Activated CD8-positive, alpha-beta T cell treated with anti-CD3 and anti-CD28 coated beads for 36 hours (primary cell): ENCODE measurements around the gene SPART. TPM values are rescaled to one million over a fixed set of nuclear protein-coding genes. Genes with fewer than 3 reads are reported as not detected.
A peak's percentile ranks its signal among the peaks of the same experiment; 100 is the strongest.

Experiments
- ATAC-seq: fragments of 200-7000 bp; cut with Tn5 transposase; one replicate; pipeline ENCODE4 v1.10.0; 2021; ENCODE audit warnings: mild to moderate bottlenecking, moderate library complexity
- CTCF ChIA-PET: fragments of 350-600 bp; sonication (Branson Sonifier 250); formaldehyde crosslinking; loops from one replicate; lab custom pipeline; 2021; ENCODE audit warnings: antibody characterized with exemption; lab: Charles Lee
- POLR2A ChIA-PET: fragments of 350-600 bp; sonication (Branson Sonifier 250); formaldehyde crosslinking; loops from one replicate; lab custom pipeline; 2021; ENCODE audit warnings: antibody characterized with exemption; lab: Charles Lee
- DNase-seq: peaks from one replicate; pipeline ENCODE4 v3.0.0-alpha.2; 2020
- H3K27ac Mint-ChIP-seq: one replicate; pipeline ENCODE4 v1.8.0; 2021; ENCODE audit warnings: mild to moderate bottlenecking, mixed read lengths
- H3K27me3 Mint-ChIP-seq: one replicate; pipeline ENCODE4 v1.8.0; 2021; ENCODE audit warnings: mixed read lengths
- H3K36me3 Mint-ChIP-seq: one replicate; pipeline ENCODE4 v1.8.0; 2021; ENCODE audit warnings: low read depth, mixed read lengths
- H3K4me1 Mint-ChIP-seq: one replicate; pipeline ENCODE4 v1.8.0; 2021; ENCODE audit warnings: low read depth, mixed read lengths
- H3K4me3 Mint-ChIP-seq: one replicate; pipeline ENCODE4 v1.8.0; 2021; ENCODE audit warnings: mild to moderate bottlenecking, moderate library complexity, mixed read lengths
- H3K9me3 Mint-ChIP-seq: one replicate; pipeline ENCODE4 v1.8.0; 2021; ENCODE audit warnings: mixed read lengths
- CTCF ChIP-seq: fragments of 200-600 bp; IDR thresholded peaks from one replicate; pipeline ENCODE4 v1.8.0; 2022; ENCODE audit warnings: antibody characterized with exemption, mild to moderate bottlenecking
- intact Hi-C: fragments of 100-400 bp; cut with micrococcal nuclease; formaldehyde crosslinking; loops from one replicate; pipeline ENCODE4 v1.10.0; 2022
- total RNA-seq, 2 experiments: library from RNA; stranded (reverse); gene quantifications; one replicate each; pipeline ENCODE4 v1.2.3, GENCODE V29; 2021

SPART gene
- total RNA-seq, 2 experiments from 2014 or later: 16.0 to 16.4 TPM

- DNase-seq (no peak), ATAC-seq (no peak)
- no peaks in the 10 kb centered on the region for H3K36me3 Mint-ChIP-seq
- no peak overlapping the region for H3K4me3 Mint-ChIP-seq
- POLR2A ChIA-PET: no interaction called here
- H3K27ac Mint-ChIP-seq: no peak overlapping the region
- no peaks in the 10 kb centered on the region for H3K9me3 Mint-ChIP-seq
- no peak for TF ChIP-seq CTCF
- CTCF ChIA-PET: no interaction called here
- no peaks in the 10 kb centered on the region for H3K4me1 Mint-ChIP-seq
- no peaks in the 10 kb centered on the region for H3K27me3 Mint-ChIP-seq
- intact Hi-C loops: no loop called here
Observed at GRCh38 chr13:36366031-36366430, 19.8 kb upstream of the SPART start.

- TF ChIP-seq CTCF: no peak
- ChIA-PET POLR2A (no interaction called here), CTCF (interaction anchor here (0.8 to 1.1 kb wide), 2 partner anchors 14 to 373 kb away, joined by 3 to 4 read pairs; no protein-coding TSS in a partner anchor)
- no peak overlapping the region for H3K4me3 Mint-ChIP-seq
- no peak for ATAC-seq
- no peaks in the 10 kb centered on the region for H3K4me1 Mint-ChIP-seq
- H3K36me3 Mint-ChIP-seq: no peaks in the 10 kb centered on the region
- no peaks in the 10 kb centered on the region for H3K9me3 Mint-ChIP-seq
- peaks cover 1% of the 10 kb centered on the region for H3K27me3 Mint-ChIP-seq
- intact Hi-C loops: no loop called here
- no peak for DNase-seq
- H3K27ac Mint-ChIP-seq: no peak overlapping the region
Observed at GRCh38 chr13:36363366-36363863, 17.2 kb upstream of the SPART start.

DNA sequence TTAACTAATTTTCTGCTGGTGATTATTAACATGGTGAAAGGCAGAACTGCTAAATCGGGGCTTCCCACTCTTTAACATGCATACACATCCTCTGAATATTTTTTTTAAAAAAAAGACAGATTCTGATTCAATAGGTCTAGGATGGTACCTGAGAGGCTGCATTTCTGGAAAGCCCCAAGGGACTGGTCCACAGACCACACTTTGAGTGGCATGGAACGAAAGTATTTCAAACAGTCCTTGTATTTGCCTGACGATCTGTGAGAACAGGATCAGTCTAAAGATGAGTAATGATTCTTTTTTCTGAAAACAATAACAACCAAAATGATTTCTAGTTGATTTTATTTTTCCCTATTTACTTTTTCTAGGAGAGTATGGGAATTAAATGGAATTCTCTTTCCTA, 16.7 kb upstream of the SPART start:
- no peaks in the 10 kb centered on the region for H3K36me3 Mint-ChIP-seq
- CTCF ChIA-PET: interaction anchor here (1.1 kb wide), 1 partner anchor 14 kb away, joined by 3 read pairs; no protein-coding TSS in a partner anchor
- intact Hi-C loops: no loop called here
- H3K27me3 Mint-ChIP-seq: peaks cover 1% of the 10 kb centered on the region
- H3K9me3 Mint-ChIP-seq: no peaks in the 10 kb centered on the region
- no peak for ATAC-seq
- no peak overlapping the region for H3K4me3 Mint-ChIP-seq
- no peak for TF ChIP-seq CTCF
- H3K4me1 Mint-ChIP-seq: no peaks in the 10 kb centered on the region
- H3K27ac Mint-ChIP-seq: no peak overlapping the region
- POLR2A ChIA-PET: no interaction called here
- no peak for DNase-seq

DNA sequence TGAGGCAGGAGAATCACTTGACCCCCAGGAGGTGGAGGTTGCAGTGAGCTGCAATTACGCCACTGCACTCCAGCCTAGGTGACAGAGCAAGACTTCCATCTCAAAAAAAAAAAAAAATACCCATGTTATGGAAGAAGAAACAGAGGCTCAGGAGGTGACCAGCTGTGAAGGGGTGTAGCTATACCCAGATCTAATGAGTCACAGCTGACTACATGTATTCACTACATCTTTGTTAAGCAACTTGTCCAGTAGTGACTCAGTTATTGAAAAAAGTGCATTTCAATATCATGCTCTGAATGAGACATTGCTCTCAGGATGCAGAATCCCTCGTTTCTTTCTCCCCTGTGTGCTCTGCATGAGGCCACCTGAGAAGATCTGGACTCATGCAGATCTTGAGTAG, 16.1 kb upstream of the SPART start:
- Mint-ChIP-seq H3K27ac (no peak overlapping the region), H3K4me1 (no peaks in the 10 kb centered on the region), H3K27me3 (peaks cover 3% of the 10 kb centered on the region), H3K9me3 (no peaks in the 10 kb centered on the region), H3K4me3 (no peak overlapping the region), H3K36me3 (no peaks in the 10 kb centered on the region)
- ChIA-PET POLR2A (no interaction called here), CTCF (no interaction called here)
- DNase-seq (no peak), ATAC-seq (peak; percentile 37)
- no peak for TF ChIP-seq CTCF
- intact Hi-C loops: no loop called here

GRCh38 chr13:36360903-36361302, 14.7 kb upstream of the SPART start:
- Mint-ChIP-seq H3K27ac (no peak overlapping the region), H3K4me1 (no peaks in the 10 kb centered on the region), H3K36me3 (no peaks in the 10 kb centered on the region), H3K4me3 (no peak overlapping the region), H3K9me3 (no peaks in the 10 kb centered on the region), H3K27me3 (peaks cover 3% of the 10 kb centered on the region)
- ATAC-seq (no peak), DNase-seq (no peak)
- ChIA-PET CTCF (no interaction called here), POLR2A (no interaction called here)
- intact Hi-C loops: no loop called here
- TF ChIP-seq CTCF: no peak
